Body of pancreas (tissue), 4 donors: ENCODE data around the gene CYB5A. TPM values are rescaled to one million over a fixed set of nuclear protein-coding genes. Genes with fewer than 3 reads are reported as not detected.

ENCODE experiments used
- ATAC-seq: fragments of 150-250 bp; one replicate; pipeline ENCODE4 v1.9.1; 2016
- DNase-seq, 4 donors: peaks; one replicate each; pipeline ENCODE4 v3.0.0-alpha.2; 2019
- H3K27ac ChIP-seq, 4 donors: fragments of 200-600 bp; sonication (generic); 1 replicate in 3 of 4; 2 replicates in 1 of 4; pipeline versions ENCODE4 v1.5.1 to v1.6.1; 2016 to 2019; ENCODE audit warnings: mild to moderate bottlenecking in 1 of 4, mixed read lengths in 1 of 4, moderate library complexity in 1 of 4
- H3K27me3 ChIP-seq, 2 donors: fragments of 200-600 bp; sonication (generic); one replicate each; pipeline ENCODE4 v1.6.0; 2016; ENCODE audit warnings: mild to moderate bottlenecking in 1 of 2
- H3K36me3 ChIP-seq, 2 donors: fragments of 200-600 bp; sonication (generic); replicated peaks in 1 of 2; 2 replicates each; pipeline ENCODE4 v1.5.1; 2016; ENCODE audit warnings: low read depth in 2 of 2; ENCODE audit not compliant: insufficient read depth in 1 of 2
- H3K4me1 ChIP-seq: fragments of 200-600 bp; sonication (generic); one replicate; pipeline ENCODE4 v1.6.0; 2016
- H3K4me3 ChIP-seq, 2 donors: fragments of 200-600 bp; sonication (generic); 1 replicate in 1 of 2; 2 replicates in 1 of 2; pipeline ENCODE4 v1.5.1; 2016 to 2019
- H3K9me3 ChIP-seq, 3 donors: fragments of 200-600 bp; sonication (generic); 1 replicate in 2 of 3; 2 replicates in 1 of 3; pipeline ENCODE4 v1.5.1; 2016
- POLR2A ChIP-seq, 3 donors: fragments of 450-650 bp; IDR thresholded peaks; one replicate each; pipeline ENCODE4 v1.6.1; 2016; ENCODE audit warnings: antibody characterized with exemption in 3 of 3, mild to moderate bottlenecking in 2 of 3
- WGBS, 2 donors: methylation state at CpG; one replicate each; pipeline ENCODE4 v1.1.5; 2017; 5-methylcytosine and 5-hydroxymethylcytosine counted together
- intact Hi-C: fragments of 100-400 bp; cut with DNase I; formaldehyde crosslinking; loops from one replicate; pipeline ENCODE4 v1.15.1; 2023
- total RNA-seq, 2 donors: library from RNA; depleted of rRNA; stranded (reverse); fragments of >200 nt; gene quantifications; one replicate each; pipeline ENCODE4 v1.1.0, GENCODE V29; 2016
- TF ChIP-seq, protein P1 (sequence below), 7 experiments: fragments of 450-650 bp in 4 of 7; fragments of 200-600 bp in 3 of 7; sonication (generic) in 3 of 7; IDR thresholded peaks; one replicate each; pipeline ENCODE4 v1.5.1; 2016 to 2019; ENCODE audit warnings: antibody characterized with exemption in 7 of 7

CYB5A gene
- total RNA-seq, 2 donors from 2014 or later = 209 to 264 TPM

DNA sequence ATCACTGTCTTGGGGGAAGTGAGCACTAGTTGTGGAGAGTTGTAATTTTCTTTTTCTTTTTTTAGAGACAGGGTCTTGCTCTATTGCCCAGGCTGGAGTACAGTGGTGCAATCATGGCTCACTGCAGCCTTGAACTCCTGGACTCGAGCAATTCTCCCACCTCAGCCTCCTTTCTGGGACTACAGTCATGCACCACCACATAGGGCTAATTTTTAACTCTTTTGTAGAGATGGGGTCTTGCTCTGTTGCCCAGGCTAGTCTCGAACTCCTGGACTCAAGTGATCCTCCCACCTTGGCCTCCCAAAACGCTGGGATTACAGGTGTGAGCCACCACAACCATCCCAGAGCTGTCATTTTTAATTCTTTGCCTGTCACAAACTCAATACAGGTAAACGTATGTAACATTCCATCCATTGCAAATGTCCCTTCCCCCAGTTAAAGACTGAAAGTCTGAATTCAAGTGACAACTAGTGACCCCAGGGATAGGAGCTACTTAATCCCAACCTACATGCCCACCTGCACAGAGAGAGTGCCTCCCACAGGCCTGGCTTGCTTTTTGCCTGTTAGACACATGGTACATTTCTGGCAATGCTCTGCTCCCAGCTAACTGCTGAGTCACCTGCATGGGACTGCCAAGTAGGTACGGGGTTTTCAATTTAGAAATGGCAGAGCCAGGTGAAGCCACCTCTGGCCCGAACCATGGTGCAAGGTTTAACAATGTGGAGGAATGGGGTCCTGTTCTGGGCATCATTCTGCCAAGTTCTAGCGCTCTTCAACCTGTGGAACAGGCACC is 60.6 kb downstream of the CYB5A start:
- ATAC-seq (peak; percentile 49), DNase-seq (peak; percentile 78 to 89 (median 86))
- WGBS, 2 donors = 48 to 49% methylated on average over 7 of the region's 7 CpGs
- peak overlapping the region; percentile 72 to 99 (median 96) for H3K27ac ChIP-seq
- peak in 1 of 3 donors; percentile 9 for TF ChIP-seq POLR2A (IDR thresholded peaks at IDR 0.05)
- TF ChIP-seq, protein P1, sequence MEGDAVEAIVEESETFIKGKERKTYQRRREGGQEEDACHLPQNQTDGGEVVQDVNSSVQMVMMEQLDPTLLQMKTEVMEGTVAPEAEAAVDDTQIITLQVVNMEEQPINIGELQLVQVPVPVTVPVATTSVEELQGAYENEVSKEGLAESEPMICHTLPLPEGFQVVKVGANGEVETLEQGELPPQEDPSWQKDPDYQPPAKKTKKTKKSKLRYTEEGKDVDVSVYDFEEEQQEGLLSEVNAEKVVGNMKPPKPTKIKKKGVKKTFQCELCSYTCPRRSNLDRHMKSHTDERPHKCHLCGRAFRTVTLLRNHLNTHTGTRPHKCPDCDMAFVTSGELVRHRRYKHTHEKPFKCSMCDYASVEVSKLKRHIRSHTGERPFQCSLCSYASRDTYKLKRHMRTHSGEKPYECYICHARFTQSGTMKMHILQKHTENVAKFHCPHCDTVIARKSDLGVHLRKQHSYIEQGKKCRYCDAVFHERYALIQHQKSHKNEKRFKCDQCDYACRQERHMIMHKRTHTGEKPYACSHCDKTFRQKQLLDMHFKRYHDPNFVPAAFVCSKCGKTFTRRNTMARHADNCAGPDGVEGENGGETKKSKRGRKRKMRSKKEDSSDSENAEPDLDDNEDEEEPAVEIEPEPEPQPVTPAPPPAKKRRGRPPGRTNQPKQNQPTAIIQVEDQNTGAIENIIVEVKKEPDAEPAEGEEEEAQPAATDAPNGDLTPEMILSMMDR (IDR thresholded peaks at IDR 0.05) = peak in 3 of 7 experiments; percentile 15 to 24 (median 16)
- no peaks in the 10 kb centered on the region for H3K36me3 ChIP-seq
- H3K27me3 ChIP-seq = no peaks in the 10 kb centered on the region
- H3K9me3 ChIP-seq = no peaks in the 10 kb centered on the region
- intact Hi-C loops = no loop called here
- no peak overlapping the region for H3K4me3 ChIP-seq
- peaks cover 98% of the 10 kb centered on the region for H3K4me1 ChIP-seq

DNA sequence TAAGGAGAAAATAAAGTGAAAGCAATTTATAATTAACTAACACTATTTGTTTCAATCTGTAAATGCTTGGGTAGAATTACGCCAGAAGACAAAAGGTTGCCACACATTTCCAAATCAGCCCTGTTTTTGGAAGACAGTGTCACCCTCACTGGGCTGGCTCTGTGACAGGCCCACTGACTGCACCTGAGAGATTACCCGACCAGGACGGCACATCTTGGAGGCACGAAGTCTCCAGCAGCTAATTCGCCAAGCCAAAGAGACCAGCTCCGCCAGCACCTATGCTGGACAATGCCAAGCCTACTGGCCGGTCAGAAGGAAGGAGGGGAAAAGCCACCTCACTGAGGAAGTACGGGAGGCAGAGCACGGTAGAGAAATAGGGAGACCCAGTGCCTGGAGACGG is 61.9 kb downstream of the CYB5A start:
- WGBS, 2 donors = 34 to 45% methylated on average over 10 of the region's 10 CpGs
- H3K27me3 ChIP-seq = no peaks in the 10 kb centered on the region
- no peaks in the 10 kb centered on the region for H3K36me3 ChIP-seq
- TF ChIP-seq, protein P1 (IDR thresholded peaks at IDR 0.05) = no peak
- TF ChIP-seq POLR2A (IDR thresholded peaks at IDR 0.05) = peak in 1 of 3 donors; percentile 34
- ATAC-seq = no peak
- intact Hi-C loops = no loop called here
- peak in 3 of 4 donors; percentile 41 to 55 (median 44) for DNase-seq
- H3K27ac ChIP-seq = peak overlapping the region; percentile 67 to 99 (median 92)
- no peak overlapping the region for H3K4me3 ChIP-seq
- no peaks in the 10 kb centered on the region for H3K9me3 ChIP-seq
- peaks cover 98% of the 10 kb centered on the region for H3K4me1 ChIP-seq

DNA sequence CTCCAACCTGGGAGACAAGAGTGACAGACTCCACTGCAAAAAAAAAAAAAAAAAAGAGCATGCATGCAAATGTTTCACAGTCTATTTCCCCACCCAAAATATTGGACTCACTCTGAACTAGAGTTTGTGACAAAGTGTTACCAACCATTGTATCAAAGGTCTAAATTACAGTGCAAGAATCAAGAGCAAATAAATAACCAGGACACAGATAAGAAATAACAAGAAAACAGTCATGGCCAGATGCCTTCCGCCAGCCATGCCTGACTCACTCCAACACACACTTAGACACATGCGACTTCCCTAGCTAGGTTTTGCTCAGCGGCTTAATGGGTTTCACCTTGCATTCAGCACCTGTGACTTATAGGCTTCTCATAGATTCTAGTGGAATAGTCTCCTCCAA is 62.8 kb downstream of the CYB5A start:
- WGBS, 2 donors = 18 to 32% methylated on average over 3 of the region's 3 CpGs
- H3K27ac ChIP-seq = peak overlapping the region; percentile 56 to 99 (median 92)
- H3K9me3 ChIP-seq = no peaks in the 10 kb centered on the region

DNA sequence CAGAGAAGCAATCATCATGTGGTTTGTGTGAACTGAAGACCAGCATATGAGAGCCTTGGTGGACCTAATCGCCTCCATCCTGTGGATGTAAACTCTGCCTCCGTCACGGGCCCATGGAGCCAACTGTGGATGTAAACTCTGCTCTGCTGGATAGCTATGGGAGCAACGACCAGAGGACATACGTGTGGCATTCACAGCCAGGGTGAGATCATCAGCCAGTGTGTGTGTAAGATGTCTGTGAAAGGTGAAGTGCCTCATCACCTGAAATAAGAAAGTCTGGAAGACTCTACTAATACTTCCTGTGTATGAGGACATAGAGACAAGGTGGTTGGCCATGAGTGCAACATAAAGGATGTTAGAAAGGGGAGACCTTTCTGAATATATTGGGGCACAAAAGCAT is 63.5 kb downstream of the CYB5A start:
- no peak for TF ChIP-seq POLR2A (IDR thresholded peaks at IDR 0.05)
- TF ChIP-seq, protein P1 (IDR thresholded peaks at IDR 0.05) = no peak
- intact Hi-C loops = no loop called here
- H3K4me3 ChIP-seq = no peak overlapping the region
- ATAC-seq (no peak), DNase-seq (peak in 1 of 4 donors; percentile 25)
- peaks cover 97% of the 10 kb centered on the region for H3K4me1 ChIP-seq
- no peaks in the 10 kb centered on the region for H3K27me3 ChIP-seq
- H3K27ac ChIP-seq = peak overlapping the region; percentile 30 to 99 (median 92)
- no peaks in the 10 kb centered on the region for H3K9me3 ChIP-seq
- WGBS, 2 donors = 68 to 71% methylated on average over 5 of the region's 5 CpGs
- no peaks in the 10 kb centered on the region for H3K36me3 ChIP-seq

More for the DNA sequence above, 62.8 kb downstream of the CYB5A start:
- Histone ChIP-seq H3K4me3 (no peak overlapping the region), H3K4me1 (peaks cover 97% of the 10 kb centered on the region), H3K36me3 (no peaks in the 10 kb centered on the region), H3K27me3 (no peaks in the 10 kb centered on the region)
- DNase-seq (peak in 3 of 4 donors; percentile 50 to 72 (median 63)), ATAC-seq (peak; percentile 23)
- intact Hi-C loops = no loop called here
- TF ChIP-seq, protein P1 (IDR thresholded peaks at IDR 0.05) = no peak
- TF ChIP-seq POLR2A (IDR thresholded peaks at IDR 0.05) = peak in 1 of 3 donors; percentile 24
